GM23248 (cell line): Measurements from ENCODE around the gene MOB4. TPM values are rescaled to one million over a fixed set of nuclear protein-coding genes. Genes with fewer than 3 reads are reported as not detected.

Experiments
- DNase-seq: peaks from one replicate; pipeline ENCODE4 v3.0.0-alpha.2; 2015
- H2AFZ ChIP-seq: fragments of 200-600 bp; sonication (generic); 2 replicates; pipeline ENCODE4 v1.6.1; 2016; ENCODE audit warnings: antibody characterized with exemption
- H3F3A ChIP-seq: fragments of 200-600 bp; sonication (generic); 2 replicates; pipeline ENCODE4 v1.6.1; 2016; ENCODE audit warnings: mild to moderate bottlenecking, antibody characterized with exemption, mixed run types; ENCODE audit not compliant: insufficient read depth
- H3K27ac ChIP-seq: fragments of 200-600 bp; sonication (generic); 2 replicates; pipeline ENCODE4 v1.5.1; 2016; ENCODE audit warnings: mild to moderate bottlenecking
- H3K27me3 ChIP-seq: fragments of 200-600 bp; sonication (generic); replicated peaks from 2 replicates; pipeline ENCODE4 v1.6.1; 2016; ENCODE audit warnings: mild to moderate bottlenecking; ENCODE audit not compliant: insufficient read depth
- H3K36me3 ChIP-seq: fragments of 200-600 bp; sonication (generic); 2 replicates; pipeline ENCODE4 v1.6.1; 2016; ENCODE audit warnings: low read depth, mild to moderate bottlenecking
- H3K4me1 ChIP-seq: fragments of 200-600 bp; sonication (generic); 2 replicates; pipeline ENCODE4 v1.6.1; 2016; ENCODE audit warnings: mild to moderate bottlenecking; ENCODE audit not compliant: insufficient read depth
- H3K4me2 ChIP-seq: fragments of 200-600 bp; sonication (generic); one replicate; pipeline ENCODE4 v1.6.1; 2016; ENCODE audit warnings: mild to moderate bottlenecking; ENCODE audit not compliant: unreplicated experiment
- H3K4me3 ChIP-seq: fragments of 200-600 bp; sonication (generic); 2 replicates; pipeline ENCODE4 v1.5.1; 2016; ENCODE audit warnings: mild to moderate bottlenecking
- H3K79me2 ChIP-seq: fragments of 200-600 bp; sonication (generic); 2 replicates; pipeline ENCODE4 v1.6.1; 2016; ENCODE audit warnings: mild to moderate bottlenecking; ENCODE audit not compliant: insufficient read depth
- H3K9ac ChIP-seq: fragments of 200-600 bp; sonication (generic); 2 replicates; pipeline ENCODE4 v1.6.1; 2016; ENCODE audit warnings: mild to moderate bottlenecking
- H3K9me2 ChIP-seq: fragments of 200-600 bp; sonication (generic); 2 replicates; pipeline ENCODE4 v1.6.1; 2016; ENCODE audit warnings: mixed run types, mild to moderate bottlenecking, moderate library complexity; ENCODE audit not compliant: insufficient read depth
- H3K9me3 ChIP-seq: fragments of 200-600 bp; sonication (generic); one replicate; pipeline ENCODE4 v1.6.1; 2017; ENCODE audit warnings: low read depth
- H4K20me1 ChIP-seq: fragments of 200-600 bp; sonication (generic); 2 replicates; pipeline ENCODE4 v1.6.0; 2016; ENCODE audit not compliant: insufficient read depth
- EZH2 ChIP-seq: fragments of 200-600 bp; sonication (generic); IDR thresholded peaks from 2 replicates; pipeline ENCODE4 v1.6.1; 2018; ENCODE audit warnings: antibody characterized with exemption, mild to moderate bottlenecking; ENCODE audit not compliant: insufficient read depth, poor library complexity, severe bottlenecking
- EZH2phosphoT487 ChIP-seq: fragments of 200-600 bp; sonication (generic); IDR thresholded peaks from 2 replicates; pipeline ENCODE4 v1.6.1; 2018; ENCODE audit warnings: antibody characterized with exemption, moderate library complexity, mild to moderate bottlenecking, low read depth; ENCODE audit not compliant: insufficient read depth
- WGBS, 2 experiments: methylation state at CpG; one replicate each; pipeline ENCODE4 v1.1.6; 2015 to 2017; ENCODE audit warnings: low lambda C conversion rate in 2 of 2, low coverage in 1 of 2; ENCODE audit errors: missing lambda C conversion rate in 2 of 2; 5-methylcytosine and 5-hydroxymethylcytosine counted together
- in situ Hi-C: fragments of 300-500 bp; cut with MboI; formaldehyde crosslinking; loops from 2 replicates; pipeline ENCODE4 v1.15.0; 2020
- polyA plus RNA-seq: library from polyadenylated mRNA; unstranded; fragments of >200 nt; fragmentation: Nextera tagmentation; extraction: Ambion mirVana; gene quantifications from 2 replicates; pipeline ENCODE4 v1.2.1, GENCODE V29; 2016
- total RNA-seq: library from RNA; depleted of rRNA; stranded (reverse); fragments of >200 nt; shearing (Covaris generic); gene quantifications from 2 replicates; pipeline ENCODE4 v1.2.3, GENCODE V29; 2014

MOB4 gene
- total and polyA plus RNA-seq, 2 experiments from 2014 or later = 45.8 to 67.1 TPM

DNA sequence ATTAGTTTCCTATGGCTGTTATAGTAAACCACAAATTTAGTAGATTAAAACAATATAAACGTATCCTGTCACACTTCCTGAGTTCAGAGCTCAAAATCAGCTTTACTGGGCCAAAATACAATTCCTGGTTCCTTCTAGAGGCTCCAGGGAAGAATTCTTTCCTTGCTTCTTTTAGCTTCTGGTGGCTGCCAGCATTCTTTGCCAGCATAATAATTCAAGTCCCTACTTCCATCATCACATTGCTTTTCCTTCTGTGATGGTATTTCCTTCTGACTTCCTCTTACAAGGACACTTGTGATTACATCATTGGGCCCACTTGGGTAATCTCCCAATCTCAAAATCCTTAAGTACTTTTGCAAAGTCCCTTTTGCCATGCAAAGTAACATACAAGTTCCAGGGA, 40.6 kb downstream of the MOB4 start:
- peaks cover 21% of the 10 kb centered on the region for H3K36me3 ChIP-seq
- in situ Hi-C loops = no loop called here

DNA sequence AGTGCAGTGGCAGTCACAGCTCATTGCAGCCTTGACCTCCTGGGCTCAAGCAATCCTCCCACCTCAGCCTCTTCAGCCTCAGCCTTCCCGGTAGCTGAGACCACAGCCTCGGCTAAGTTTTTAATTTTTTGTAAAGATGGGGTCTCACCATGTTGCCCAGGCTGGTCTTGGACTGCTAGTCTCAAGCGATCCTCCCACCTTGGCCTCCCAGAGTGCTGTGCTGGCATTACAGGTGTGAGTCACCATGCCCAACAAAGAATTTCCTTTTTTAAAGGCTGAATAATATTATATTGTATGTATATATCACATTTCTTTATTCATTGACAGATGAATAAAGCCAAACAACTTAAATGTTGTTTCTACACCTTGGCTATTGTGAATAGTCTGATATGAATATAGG, 42.5 kb downstream of the MOB4 start:
- WGBS, 2 experiments = 98 to 99% methylated on average over 3 of the region's 3 CpGs
- Histone ChIP-seq H3K9ac (no peak overlapping the region), H3K36me3 (peaks cover 9% of the 10 kb centered on the region), H4K20me1 (no peaks in the 10 kb centered on the region), H3K4me2 (no peak overlapping the region), H3K9me3 (no peaks in the 10 kb centered on the region), H2AFZ (no peak overlapping the region), H3K9me2 (no peaks in the 10 kb centered on the region), H3K79me2 (peaks cover 18% of the 10 kb centered on the region), H3K27me3 (no peaks in the 10 kb centered on the region), H3K4me3 (no peak overlapping the region), H3F3A (peaks cover 12% of the 10 kb centered on the region; the same call in 1 of the 2 replicates), H3K4me1 (peaks cover 10% of the 10 kb centered on the region), H3K27ac (no peak overlapping the region)
- no peak for TF ChIP-seq EZH2phosphoT487
- no peak for TF ChIP-seq EZH2
- DNase-seq = no peak
- in situ Hi-C loops = no loop called here

More for the DNA sequence above, 40.6 kb downstream of the MOB4 start:
- peak; percentile 44 for DNase-seq
- no peak overlapping the region for H3K4me3 ChIP-seq
- H2AFZ ChIP-seq = no peak overlapping the region
- no peaks in the 10 kb centered on the region for H3K9me2 ChIP-seq
- H3K9ac ChIP-seq = no peak overlapping the region
- no peak overlapping the region for H3K4me2 ChIP-seq
- peaks cover 10% of the 10 kb centered on the region for H3K4me1 ChIP-seq
- H4K20me1 ChIP-seq = no peaks in the 10 kb centered on the region
- peaks cover 12% of the 10 kb centered on the region; the same call in 1 of the 2 replicates for H3F3A ChIP-seq
- peak overlapping the region; percentile 35; the same call in 1 of the 2 replicates for H3K27ac ChIP-seq
- no peaks in the 10 kb centered on the region for H3K9me3 ChIP-seq
- H3K27me3 ChIP-seq = no peaks in the 10 kb centered on the region
- 0 out of 2 replicates have a peak, but pooled peaks cover under 1% of the 10 kb centered on the region for H3K79me2 ChIP-seq
- no peak for TF ChIP-seq EZH2
- no peak for TF ChIP-seq EZH2phosphoT487
- 17 to 28% methylated on average over 1 of the region's 1 CpG for WGBS, 2 experiments

DNA sequence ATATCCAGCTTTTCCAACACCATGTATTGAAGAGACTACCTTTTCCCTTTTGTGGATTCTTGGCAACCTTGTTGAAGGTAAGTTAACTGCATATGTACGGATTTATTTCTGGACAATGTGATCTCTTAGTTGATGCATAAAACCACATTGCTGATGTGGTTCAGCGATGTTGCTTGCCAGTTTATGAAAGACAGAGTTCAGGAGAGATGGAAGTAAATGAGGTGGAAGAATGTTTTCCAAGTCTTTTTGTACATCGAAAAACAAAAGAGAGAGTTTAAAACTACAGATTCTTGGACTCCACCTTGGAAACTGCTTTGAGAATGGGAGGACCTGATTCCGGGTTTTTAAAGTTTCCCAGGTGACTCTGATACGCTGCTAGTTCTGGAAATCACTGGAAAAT, 43.8 kb downstream of the MOB4 start:
- Histone ChIP-seq H3K4me1 (peaks cover 10% of the 10 kb centered on the region), H3K9me2 (no peaks in the 10 kb centered on the region), H3K9me3 (no peaks in the 10 kb centered on the region), H3K79me2 (peaks cover 24% of the 10 kb centered on the region), H3F3A (peaks cover 12% of the 10 kb centered on the region; the same call in 1 of the 2 replicates), H3K9ac (no peak overlapping the region), H3K4me3 (no peak overlapping the region), H3K27me3 (no peaks in the 10 kb centered on the region), H3K36me3 (0 out of 2 replicates have a peak, but pooled peaks cover 4% of the 10 kb centered on the region), H2AFZ (no peak overlapping the region), H3K27ac (no peak overlapping the region), H4K20me1 (no peaks in the 10 kb centered on the region), H3K4me2 (no peak overlapping the region)
- WGBS, 2 experiments = 97 to 98% methylated on average over 5 of the region's 5 CpGs
- in situ Hi-C loops = no loop called here
- TF ChIP-seq EZH2 (no peak), EZH2phosphoT487 (no peak)
- DNase-seq = no peak

DNA sequence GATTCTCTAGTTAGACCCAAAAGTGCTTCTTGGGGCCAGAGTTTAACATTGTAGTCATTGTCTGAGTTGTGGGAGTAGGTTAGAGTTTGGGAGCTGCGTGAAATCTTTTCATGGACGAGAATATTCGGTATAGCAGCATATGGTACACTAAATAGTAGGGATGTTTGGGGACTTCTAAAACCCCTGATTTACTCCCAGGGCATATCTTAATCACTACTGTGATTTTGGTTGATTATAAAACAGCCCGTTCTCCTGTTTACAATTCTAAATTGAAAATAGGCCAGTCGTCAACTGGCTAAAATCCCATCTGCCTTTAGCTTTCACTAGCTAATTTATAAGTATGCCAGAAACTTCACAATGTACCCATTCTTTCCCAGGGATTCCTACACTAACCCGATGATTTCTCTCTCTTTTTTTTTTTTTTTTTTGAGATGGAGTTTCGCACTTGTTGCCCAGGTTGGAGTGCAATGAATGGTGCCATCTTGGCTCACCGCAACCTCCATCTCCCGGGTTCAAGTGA, 44.3 kb downstream of the MOB4 start:
- Histone ChIP-seq H3K27me3 (no peaks in the 10 kb centered on the region), H3K9ac (no peak overlapping the region), H3K9me2 (no peaks in the 10 kb centered on the region), H3K4me1 (peaks cover 10% of the 10 kb centered on the region), H3K4me3 (no peak overlapping the region), H3F3A (peaks cover 12% of the 10 kb centered on the region; the same call in 1 of the 2 replicates), H3K27ac (no peak overlapping the region), H3K4me2 (no peak overlapping the region), H2AFZ (no peak overlapping the region), H3K9me3 (no peaks in the 10 kb centered on the region), H4K20me1 (no peaks in the 10 kb centered on the region), H3K36me3 (0 out of 2 replicates have a peak, but pooled peaks cover 4% of the 10 kb centered on the region), H3K79me2 (peaks cover 24% of the 10 kb centered on the region)
- in situ Hi-C loops = no loop called here
- TF ChIP-seq EZH2phosphoT487 (no peak), EZH2 (no peak)
- WGBS, 2 experiments = 92 to 93% methylated on average over 9 of the region's 9 CpGs
- DNase-seq = no peak
